Measurements from ENCODE around the gene SPACA9. TPM values are rescaled to one million over a fixed set of nuclear protein-coding genes. Genes with fewer than 3 reads are reported as not detected.
A peak's percentile ranks its signal among the peaks of the same experiment; 100 is the strongest.

The SPACA9 gene
- total RNA-seq, 1 donor from 2014 or later, result 3.5 TPM

- intact Hi-C loops (cut with DNase I), result no loop called here
- DNase-seq (no peak), ATAC-seq (ENCODE audit: poor library complexity) (peak; percentile 67)
These were observed 41.0 kb downstream of the SPACA9 start for GRCh38 chr9:132919614-132920268.

GRCh38 chr9:132923346-132923902 is 44.7 kb downstream of the SPACA9 start:
- intact Hi-C loops (cut with DNase I), result no loop called here
- ATAC-seq (ENCODE audit: poor library complexity) (no peak), DNase-seq (no peak)

- DNase-seq, result no peak
- ATAC-seq (ENCODE audit: poor library complexity), result no peak
These were observed 49.0 kb downstream of the SPACA9 start for GRCh38 chr9:132927704-132928103.

GRCh38 chr9:132931178-132931735 is 52.6 kb downstream of the SPACA9 start:
- ATAC-seq (ENCODE audit: poor library complexity), result no peak
- no peak for DNase-seq
- intact Hi-C loops (cut with DNase I), result no loop called here

More at GRCh38 chr9:132927704-132928103, 49.0 kb downstream of the SPACA9 start:
- intact Hi-C loops (cut with DNase I), result no loop called here

- ATAC-seq (ENCODE audit: poor library complexity), result no peak
- DNase-seq, result no peak
- intact Hi-C loops (cut with DNase I), result no loop called here
These were observed 56.3 kb downstream of the SPACA9 start for GRCh38 chr9:132935026-132935425.

- DNase-seq, result no peak
- intact Hi-C loops (cut with DNase I), result no loop called here
- no peak for ATAC-seq (ENCODE audit: poor library complexity)
These were observed 58.8 kb downstream of the SPACA9 start for GRCh38 chr9:132937463-132937901.

GRCh38 chr9:132939169-132939568 is 60.5 kb downstream of the SPACA9 start:
- intact Hi-C loops (cut with DNase I), result no loop called here
- DNase-seq, result no peak
- ATAC-seq (ENCODE audit: poor library complexity), result no peak

Other genes with a start within 250 kb of the SPACA9 start
- 3.8 TPM for gene DDX31, start 208.9 kb upstream of the SPACA9 start, total RNA-seq
- gene GTF3C4, start 208.4 kb upstream of the SPACA9 start, total RNA-seq, result 7.6 TPM
- 0.22 TPM for gene AK8, start 614 bp upstream of the SPACA9 start, total RNA-seq
- gene TSC1, start 65.7 kb downstream of the SPACA9 start, total RNA-seq, result 45.9 TPM
- not detected for gene GFI1B, start 99.8 kb downstream of the SPACA9 start, total RNA-seq
- 49.0 TPM for gene GTF3C5, start 152.1 kb downstream of the SPACA9 start, total RNA-seq
- 7.3 TPM for gene CEL, start 183.1 kb downstream of the SPACA9 start, total RNA-seq
- 33.1 TPM for gene RALGDS, start 242.3 kb downstream of the SPACA9 start, total RNA-seq